K562 (cell line): Measurements from ENCODE around the gene UPK2. TPM values are rescaled to one million over a fixed set of nuclear protein-coding genes. Genes with fewer than 3 reads are reported as not detected.

Experiments
- CBX3 ChIP-seq, 2 experiments: IDR thresholded peaks; 1 replicate in 1 of 2; 2 replicates in 1 of 2; pipeline ENCODE4 v1.6.1; 2012; ENCODE audit warnings: inconsistent platforms in 2 of 2, low read length in 2 of 2, borderline replicate concordance in 1 of 2, control low read depth in 1 of 2
- ESRRA ChIP-seq: fragments of 450-650 bp; IDR thresholded peaks from 2 replicates; pipeline ENCODE4 v1.6.1; 2014; ENCODE audit warnings: low read depth, mild to moderate bottlenecking, moderate library complexity, borderline replicate concordance
- EZH2 ChIP-seq: IDR thresholded peaks from 2 replicates; pipeline ENCODE4 v1.6.1; 2012; ENCODE audit warnings: low read depth, mild to moderate bottlenecking, inconsistent platforms, low read length, borderline replicate concordance
- FOXK2 ChIP-seq, 2 experiments: fragments of 450-650 bp; IDR thresholded peaks in 1 of 2; conservative IDR thresholded peaks in 1 of 2; 2 replicates each; pipeline ENCODE4 v1.6.1; 2016; ENCODE audit warnings: low read depth in 2 of 2, mild to moderate bottlenecking in 1 of 2
- MXI1 ChIP-seq: IDR thresholded peaks from 2 replicates; pipeline ENCODE4 v1.6.1; 2011; ENCODE audit warnings: low read depth, mild to moderate bottlenecking, improper control_type of control experiment, low read length
- NELFE ChIP-seq: IDR thresholded peaks from 2 replicates; pipeline ENCODE4 v1.6.1; 2011; ENCODE audit warnings: mild to moderate bottlenecking; ENCODE audit not compliant: insufficient read depth, insufficient read length
- PHF20 ChIP-seq: fragments of 450-650 bp; IDR thresholded peaks from 2 replicates; pipeline ENCODE4 v1.6.1; 2018; ENCODE audit not compliant: partially characterized antibody
- PHF21A ChIP-seq: fragments of 450-650 bp; IDR thresholded peaks from 2 replicates; pipeline ENCODE4 v1.6.1; 2017; ENCODE audit warnings: low read depth, borderline replicate concordance
- RBM15 ChIP-seq: fragments of 200-400 bp; formaldehyde crosslinking; IDR thresholded peaks from 2 replicates; pipeline ENCODE4 v1.6.1; 2018; ENCODE audit warnings: mild to moderate bottlenecking, low read length, moderate library complexity; ENCODE audit not compliant: insufficient read depth
- SNIP1 ChIP-seq: fragments of 450-650 bp; IDR thresholded peaks from 2 replicates; pipeline ENCODE4 v1.7.1; 2017; ENCODE audit warnings: low read depth, mild to moderate bottlenecking
- SREBF2 ChIP-seq: sonication (generic); formaldehyde crosslinking; IDR thresholded peaks from 2 replicates; pipeline ENCODE4 v1.4.0; 2020; ENCODE audit warnings: mild to moderate bottlenecking, missing genetic modification reagents
- XRCC3 ChIP-seq: fragments of 450-650 bp; IDR thresholded peaks from 2 replicates; pipeline ENCODE4 v1.6.1; 2017; ENCODE audit warnings: mild to moderate bottlenecking, moderate library complexity
- ZNF175 ChIP-seq: fragments of 200-800 bp; sonication (Bioruptor generic); IDR thresholded peaks from 2 replicates; pipeline ENCODE4 v1.6.1; 2016; ENCODE audit warnings: low read depth, mild to moderate bottlenecking, missing genetic modification characterization, missing compliant biosample characterization
- ZNF224 ChIP-seq: sonication (generic); formaldehyde crosslinking; IDR thresholded peaks from 2 replicates; pipeline ENCODE4 v1.8.0; 2022; ENCODE audit warnings: mild to moderate bottlenecking, missing genetic modification reagents
- ZNF24 ChIP-seq: fragments of 450-650 bp; IDR thresholded peaks from 2 replicates; pipeline ENCODE4 v1.6.1; 2016
- ZNF699 ChIP-seq: fragments of 250-450 bp; sonication (Bioruptor Pico); IDR thresholded peaks from 2 replicates; pipeline ENCODE4 v1.8.0; 2021; ENCODE audit warnings: mild to moderate bottlenecking, moderate library complexity; ENCODE audit not compliant: insufficient replicate concordance
- polyA plus RNA-seq, 8 experiments: library from polyadenylated mRNA; depleted of rRNA in 4 of 8; stranded (reverse) in 5 of 8; unstranded in 3 of 8; fragments of >200 nt; fragmentation: Nextera tagmentation in 2 of 8; fragmentation: Illumina TruSeq in 1 of 8; extraction: Ambion mirVana in 2 of 8; extraction: Trizol in 1 of 8; gene quantifications; 2 replicates each; pipeline versions ENCODE4 v1.2.1 to v1.2.3, GENCODE V29; 2011 to 2014; ENCODE audit warnings: inconsistent platforms in 1 of 8, missing spikeins in 1 of 8
- total RNA-seq, 7 experiments: library from RNA; depleted of rRNA in 6 of 7; stranded (reverse); fragments of >200 nt in 6 of 7; fragmentation: Illumina TruSeq in 2 of 7; extraction: Trizol in 2 of 7; gene quantifications; 2 replicates each; pipeline versions ENCODE4 v1.2.1 to v1.2.3, GENCODE V29; 2011 to 2021; ENCODE audit warnings: low replicate concordance in 1 of 7
- TF ChIP-seq, protein P1 (sequence below), 2 experiments: fragments of 450-650 bp in 1 of 2; sonication (generic) in 1 of 2; formaldehyde crosslinking in 1 of 2; IDR thresholded peaks; 2 replicates each; pipeline versions ENCODE4 v1.7.1 to v1.9.0; 2016 to 2022; ENCODE audit warnings: inconsistent platforms in 1 of 2, mild to moderate bottlenecking in 1 of 2, missing genetic modification reagents in 1 of 2
- TF ChIP-seq, protein P2 (sequence below): fragments of 450-650 bp; formaldehyde crosslinking; IDR thresholded peaks from 2 replicates; pipeline ENCODE4 v1.4.0; 2022; ENCODE audit warnings: mild to moderate bottlenecking, moderate library complexity

Gene UPK2
- total and polyA plus RNA-seq, 9 of the 15 experiments (the other 6 are each of a cell fraction or from before 2014, with no cell fraction given), result not detected

DNA sequence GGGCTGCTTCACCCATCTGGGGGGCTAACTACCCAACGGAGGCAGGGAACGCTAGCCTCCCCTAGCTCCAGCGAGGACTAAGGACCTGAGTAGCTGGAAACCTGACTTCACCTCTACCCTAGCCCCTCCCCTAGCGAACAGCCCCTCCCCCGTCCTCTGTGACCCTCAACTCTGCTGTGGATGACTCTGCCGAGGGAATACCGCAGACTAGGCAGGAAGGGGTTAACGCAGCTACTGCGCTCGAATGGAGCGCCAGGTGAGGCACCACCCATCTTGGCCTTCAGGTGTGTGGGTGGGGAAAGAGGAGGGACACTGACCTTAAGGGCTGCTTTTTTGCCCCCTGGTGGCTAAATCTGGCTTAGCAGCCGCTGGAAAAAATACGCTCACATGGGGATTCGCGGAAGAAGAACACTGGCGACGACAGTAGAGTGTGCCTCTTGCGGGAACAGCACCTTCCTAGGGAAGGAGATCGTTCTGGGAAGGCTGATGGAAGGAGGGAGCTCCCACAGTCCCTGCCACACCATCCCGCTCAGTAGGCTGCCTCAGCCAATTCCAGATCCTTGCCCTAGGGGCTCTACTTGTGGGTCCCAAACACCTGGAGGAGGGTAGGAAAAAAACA lies 25.9 kb upstream of the UPK2 start (continued):
- TF ChIP-seq, protein P1, sequence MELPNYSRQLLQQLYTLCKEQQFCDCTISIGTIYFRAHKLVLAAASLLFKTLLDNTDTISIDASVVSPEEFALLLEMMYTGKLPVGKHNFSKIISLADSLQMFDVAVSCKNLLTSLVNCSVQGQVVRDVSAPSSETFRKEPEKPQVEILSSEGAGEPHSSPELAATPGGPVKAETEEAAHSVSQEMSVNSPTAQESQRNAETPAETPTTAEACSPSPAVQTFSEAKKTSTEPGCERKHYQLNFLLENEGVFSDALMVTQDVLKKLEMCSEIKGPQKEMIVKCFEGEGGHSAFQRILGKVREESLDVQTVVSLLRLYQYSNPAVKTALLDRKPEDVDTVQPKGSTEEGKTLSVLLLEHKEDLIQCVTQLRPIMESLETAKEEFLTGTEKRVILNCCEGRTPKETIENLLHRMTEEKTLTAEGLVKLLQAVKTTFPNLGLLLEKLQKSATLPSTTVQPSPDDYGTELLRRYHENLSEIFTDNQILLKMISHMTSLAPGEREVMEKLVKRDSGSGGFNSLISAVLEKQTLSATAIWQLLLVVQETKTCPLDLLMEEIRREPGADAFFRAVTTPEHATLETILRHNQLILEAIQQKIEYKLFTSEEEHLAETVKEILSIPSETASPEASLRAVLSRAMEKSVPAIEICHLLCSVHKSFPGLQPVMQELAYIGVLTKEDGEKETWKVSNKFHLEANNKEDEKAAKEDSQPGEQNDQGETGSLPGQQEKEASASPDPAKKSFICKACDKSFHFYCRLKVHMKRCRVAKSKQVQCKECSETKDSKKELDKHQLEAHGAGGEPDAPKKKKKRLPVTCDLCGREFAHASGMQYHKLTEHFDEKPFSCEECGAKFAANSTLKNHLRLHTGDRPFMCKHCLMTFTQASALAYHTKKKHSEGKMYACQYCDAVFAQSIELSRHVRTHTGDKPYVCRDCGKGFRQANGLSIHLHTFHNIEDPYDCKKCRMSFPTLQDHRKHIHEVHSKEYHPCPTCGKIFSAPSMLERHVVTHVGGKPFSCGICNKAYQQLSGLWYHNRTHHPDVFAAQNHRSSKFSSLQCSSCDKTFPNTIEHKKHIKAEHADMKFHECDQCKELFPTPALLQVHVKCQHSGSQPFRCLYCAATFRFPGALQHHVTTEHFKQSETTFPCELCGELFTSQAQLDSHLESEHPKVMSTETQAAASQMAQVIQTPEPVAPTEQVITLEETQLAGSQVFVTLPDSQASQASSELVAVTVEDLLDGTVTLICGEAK (IDR thresholded peaks at IDR 0.05), result no peak
- TF ChIP-seq, protein P1 (CRISPR knock-in tag; IDR thresholded peaks at IDR 0.05), result no peak
- no peak for TF ChIP-seq ZNF224
- peak in 1 of 2 experiments; percentile 62; a peak in 1 of 3 replicates for TF ChIP-seq CBX3 (IDR thresholded peaks at IDR 0.05; ENCODE audit: borderline replicate concordance in 1 of 2, low read length in 2 of 2)
- TF ChIP-seq NELFE, result no peak
- TF ChIP-seq FOXK2 (conservative IDR thresholded peaks at IDR 0.05 in 1 of 2, IDR thresholded peaks at IDR 0.05 in 1 of 2; ENCODE audit: low read depth in 2 of 2), result no peak
- TF ChIP-seq RBM15, result no peak
- no peak for TF ChIP-seq SREBF2
- no peak for TF ChIP-seq EZH2
- TF ChIP-seq ZNF175, result no peak
- peak; percentile 88 for TF ChIP-seq ESRRA
- TF ChIP-seq ZNF24, result no peak
- TF ChIP-seq ZNF699 (CRISPR knock-in tag), result no peak
- no peak for TF ChIP-seq MXI1
- TF ChIP-seq XRCC3, result no peak
- TF ChIP-seq, protein P2, sequence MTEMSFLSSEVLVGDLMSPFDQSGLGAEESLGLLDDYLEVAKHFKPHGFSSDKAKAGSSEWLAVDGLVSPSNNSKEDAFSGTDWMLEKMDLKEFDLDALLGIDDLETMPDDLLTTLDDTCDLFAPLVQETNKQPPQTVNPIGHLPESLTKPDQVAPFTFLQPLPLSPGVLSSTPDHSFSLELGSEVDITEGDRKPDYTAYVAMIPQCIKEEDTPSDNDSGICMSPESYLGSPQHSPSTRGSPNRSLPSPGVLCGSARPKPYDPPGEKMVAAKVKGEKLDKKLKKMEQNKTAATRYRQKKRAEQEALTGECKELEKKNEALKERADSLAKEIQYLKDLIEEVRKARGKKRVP (CRISPR knock-in tag), result no peak
- TF ChIP-seq PHF21A, result no peak
- no peak for TF ChIP-seq PHF20
- no peak for TF ChIP-seq SNIP1
